B cell (primary cell): ENCODE measurements around the gene GALR3.

Source experiments
- EZH2 ChIP-seq: IDR thresholded peaks from 2 replicates; pipeline ENCODE4 v1.6.1; 2012; ENCODE audit warnings: borderline replicate concordance, low read depth, mild to moderate bottlenecking, moderate library complexity, low read length; ENCODE audit not compliant: insufficient read depth, poor library complexity, severe bottlenecking
- TF ChIP-seq, protein P1 (sequence below): fragments of 200-600 bp; IDR thresholded peaks from one replicate; pipeline ENCODE4 v1.8.0; 2022; ENCODE audit warnings: antibody characterized with exemption, mild to moderate bottlenecking

DNA sequence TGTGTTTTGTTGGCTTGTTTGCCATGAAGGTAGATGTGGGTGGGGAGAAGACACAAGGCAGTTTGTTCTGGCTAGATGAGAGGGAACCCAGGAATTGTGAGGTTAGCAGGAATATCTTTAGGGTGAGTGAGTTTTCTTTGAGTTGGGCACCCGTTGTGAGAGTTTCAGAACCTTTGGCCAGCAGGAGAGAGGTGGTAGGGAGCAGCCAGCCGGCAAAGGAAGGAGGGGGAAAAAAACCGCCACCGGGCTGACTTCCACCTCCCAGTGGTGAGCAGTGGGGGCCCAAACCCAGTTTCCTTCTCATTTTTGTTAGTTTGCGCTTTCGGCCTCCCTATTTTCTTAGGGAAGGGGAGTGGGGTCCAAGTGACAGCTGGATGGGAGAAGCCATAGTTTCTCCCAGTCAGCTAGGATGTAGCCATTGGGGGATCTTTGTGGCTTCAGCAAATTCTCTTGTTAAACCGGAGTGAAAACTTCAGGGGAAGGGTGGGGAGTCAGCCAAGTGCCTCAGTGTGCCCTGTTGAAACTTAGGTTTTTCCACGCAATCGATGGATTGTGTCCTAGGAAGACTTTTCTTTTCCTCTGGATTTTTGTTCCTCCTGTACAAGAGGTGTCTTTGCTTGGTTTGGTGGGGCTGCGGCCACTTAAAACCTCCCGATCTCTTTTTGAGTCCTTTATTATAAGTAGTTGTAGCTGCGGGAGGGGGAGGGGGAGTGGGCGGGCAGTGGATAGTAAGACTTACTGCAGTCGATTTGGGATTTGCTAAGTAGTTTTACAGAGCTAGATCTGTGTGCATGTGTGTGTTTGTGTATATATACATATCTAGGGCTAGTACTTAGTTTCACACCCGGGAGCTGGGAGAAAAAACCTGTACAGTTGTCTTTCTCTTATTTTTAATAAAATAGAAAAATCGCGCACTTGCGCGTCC is 16.5 kb upstream of the GALR3 start:
- TF ChIP-seq, protein P1, sequence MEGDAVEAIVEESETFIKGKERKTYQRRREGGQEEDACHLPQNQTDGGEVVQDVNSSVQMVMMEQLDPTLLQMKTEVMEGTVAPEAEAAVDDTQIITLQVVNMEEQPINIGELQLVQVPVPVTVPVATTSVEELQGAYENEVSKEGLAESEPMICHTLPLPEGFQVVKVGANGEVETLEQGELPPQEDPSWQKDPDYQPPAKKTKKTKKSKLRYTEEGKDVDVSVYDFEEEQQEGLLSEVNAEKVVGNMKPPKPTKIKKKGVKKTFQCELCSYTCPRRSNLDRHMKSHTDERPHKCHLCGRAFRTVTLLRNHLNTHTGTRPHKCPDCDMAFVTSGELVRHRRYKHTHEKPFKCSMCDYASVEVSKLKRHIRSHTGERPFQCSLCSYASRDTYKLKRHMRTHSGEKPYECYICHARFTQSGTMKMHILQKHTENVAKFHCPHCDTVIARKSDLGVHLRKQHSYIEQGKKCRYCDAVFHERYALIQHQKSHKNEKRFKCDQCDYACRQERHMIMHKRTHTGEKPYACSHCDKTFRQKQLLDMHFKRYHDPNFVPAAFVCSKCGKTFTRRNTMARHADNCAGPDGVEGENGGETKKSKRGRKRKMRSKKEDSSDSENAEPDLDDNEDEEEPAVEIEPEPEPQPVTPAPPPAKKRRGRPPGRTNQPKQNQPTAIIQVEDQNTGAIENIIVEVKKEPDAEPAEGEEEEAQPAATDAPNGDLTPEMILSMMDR, result no peak
- TF ChIP-seq EZH2, result no peak
